ENCODE data around the gene MAGI3.

DNA sequence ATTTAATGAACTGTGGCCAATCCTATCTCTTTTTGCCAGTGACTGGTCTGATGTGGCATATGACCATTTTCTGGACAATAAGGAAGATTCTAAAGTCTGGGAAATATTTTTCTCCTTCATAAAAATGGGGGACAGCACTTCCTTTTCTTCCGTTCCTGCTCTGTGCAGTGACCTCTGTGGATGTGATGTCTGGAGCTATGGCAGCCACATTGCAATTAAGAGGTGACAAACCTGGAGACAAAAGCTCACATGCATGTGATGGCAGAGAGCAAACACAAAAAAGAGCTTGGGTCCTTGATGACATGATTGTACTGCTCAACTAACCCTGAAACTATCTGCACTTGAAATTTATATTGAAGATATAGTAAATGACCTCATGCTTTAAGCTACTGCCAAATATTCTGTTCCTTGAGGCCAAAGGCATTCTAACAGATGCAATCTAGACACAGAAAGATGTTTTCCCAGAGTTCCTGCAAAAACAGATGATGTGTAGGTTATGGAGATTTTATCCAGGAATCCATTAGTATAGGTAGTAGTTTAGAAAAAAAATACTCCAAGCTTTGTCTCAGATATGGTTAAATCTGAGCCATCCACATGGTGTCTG lies 2.2 kb upstream of the MAGI3 start:
- TF ChIP-seq, protein P1, sequence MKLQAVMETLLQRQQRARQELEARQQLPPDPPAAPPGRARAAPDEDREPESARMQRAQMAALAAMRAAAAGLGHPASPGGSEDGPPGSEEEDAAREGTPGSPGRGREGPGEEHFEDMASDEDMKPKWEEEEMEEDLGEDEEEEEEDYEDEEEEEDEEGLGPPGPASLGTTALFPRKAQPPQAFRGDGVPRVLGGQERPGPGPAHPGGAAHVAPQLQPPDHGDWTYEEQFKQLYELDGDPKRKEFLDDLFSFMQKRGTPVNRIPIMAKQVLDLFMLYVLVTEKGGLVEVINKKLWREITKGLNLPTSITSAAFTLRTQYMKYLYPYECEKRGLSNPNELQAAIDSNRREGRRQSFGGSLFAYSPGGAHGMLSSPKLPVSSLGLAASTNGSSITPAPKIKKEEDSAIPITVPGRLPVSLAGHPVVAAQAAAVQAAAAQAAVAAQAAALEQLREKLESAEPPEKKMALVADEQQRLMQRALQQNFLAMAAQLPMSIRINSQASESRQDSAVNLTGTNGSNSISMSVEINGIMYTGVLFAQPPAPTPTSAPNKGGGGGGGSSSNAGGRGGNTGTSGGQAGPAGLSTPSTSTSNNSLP (IDR thresholded peaks at IDR 0.05; ENCODE audit: low read depth, low read length) = no peak
- TF ChIP-seq NCOA2 (CRISPR knock-in tag; IDR thresholded peaks at IDR 0.05) (no peak), RAD21 (CRISPR knock-in tag; IDR thresholded peaks at IDR 0.05) (no peak), ZBTB7A (CRISPR knock-in tag; IDR thresholded peaks at IDR 0.05) (no peak), SNRNP70 (IDR thresholded peaks at IDR 0.05; ENCODE audit: low read depth, low read length) (no peak), GABPA (IDR thresholded peaks at IDR 0.05; ENCODE audit: low read depth, low read length) (no peak), GABPA (CRISPR knock-in tag; IDR thresholded peaks at IDR 0.05; ENCODE audit: low read depth) (no peak), CEBPB (IDR thresholded peaks at IDR 0.05; ENCODE audit: borderline replicate concordance, low read depth, low read length) (no peak), SMC3 (IDR thresholded peaks at IDR 0.05; ENCODE audit: low read length) (no peak), GLI4 (CRISPR knock-in tag; IDR thresholded peaks at IDR 0.05; ENCODE audit: borderline replicate concordance) (no peak), RXRA (CRISPR knock-in tag; IDR thresholded peaks at IDR 0.05) (no peak)
- TF ChIP-seq, protein P2, sequence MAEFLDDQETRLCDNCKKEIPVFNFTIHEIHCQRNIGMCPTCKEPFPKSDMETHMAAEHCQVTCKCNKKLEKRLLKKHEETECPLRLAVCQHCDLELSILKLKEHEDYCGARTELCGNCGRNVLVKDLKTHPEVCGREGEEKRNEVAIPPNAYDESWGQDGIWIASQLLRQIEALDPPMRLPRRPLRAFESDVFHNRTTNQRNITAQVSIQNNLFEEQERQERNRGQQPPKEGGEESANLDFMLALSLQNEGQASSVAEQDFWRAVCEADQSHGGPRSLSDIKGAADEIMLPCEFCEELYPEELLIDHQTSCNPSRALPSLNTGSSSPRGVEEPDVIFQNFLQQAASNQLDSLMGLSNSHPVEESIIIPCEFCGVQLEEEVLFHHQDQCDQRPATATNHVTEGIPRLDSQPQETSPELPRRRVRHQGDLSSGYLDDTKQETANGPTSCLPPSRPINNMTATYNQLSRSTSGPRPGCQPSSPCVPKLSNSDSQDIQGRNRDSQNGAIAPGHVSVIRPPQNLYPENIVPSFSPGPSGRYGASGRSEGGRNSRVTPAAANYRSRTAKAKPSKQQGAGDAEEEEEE (CRISPR knock-in tag; IDR thresholded peaks at IDR 0.05; ENCODE audit: borderline replicate concordance) = no peak
- TF ChIP-seq, protein P3, sequence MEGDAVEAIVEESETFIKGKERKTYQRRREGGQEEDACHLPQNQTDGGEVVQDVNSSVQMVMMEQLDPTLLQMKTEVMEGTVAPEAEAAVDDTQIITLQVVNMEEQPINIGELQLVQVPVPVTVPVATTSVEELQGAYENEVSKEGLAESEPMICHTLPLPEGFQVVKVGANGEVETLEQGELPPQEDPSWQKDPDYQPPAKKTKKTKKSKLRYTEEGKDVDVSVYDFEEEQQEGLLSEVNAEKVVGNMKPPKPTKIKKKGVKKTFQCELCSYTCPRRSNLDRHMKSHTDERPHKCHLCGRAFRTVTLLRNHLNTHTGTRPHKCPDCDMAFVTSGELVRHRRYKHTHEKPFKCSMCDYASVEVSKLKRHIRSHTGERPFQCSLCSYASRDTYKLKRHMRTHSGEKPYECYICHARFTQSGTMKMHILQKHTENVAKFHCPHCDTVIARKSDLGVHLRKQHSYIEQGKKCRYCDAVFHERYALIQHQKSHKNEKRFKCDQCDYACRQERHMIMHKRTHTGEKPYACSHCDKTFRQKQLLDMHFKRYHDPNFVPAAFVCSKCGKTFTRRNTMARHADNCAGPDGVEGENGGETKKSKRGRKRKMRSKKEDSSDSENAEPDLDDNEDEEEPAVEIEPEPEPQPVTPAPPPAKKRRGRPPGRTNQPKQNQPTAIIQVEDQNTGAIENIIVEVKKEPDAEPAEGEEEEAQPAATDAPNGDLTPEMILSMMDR (CRISPR knock-in tag; IDR thresholded peaks at IDR 0.05) = no peak
